ENCODE data around the gene GRK4. TPM values are rescaled to one million over a fixed set of nuclear protein-coding genes. Genes with fewer than 3 reads are reported as not detected.
A peak's percentile ranks its signal among the peaks of the same experiment; 100 is the strongest.

Gene GRK4
- total RNA-seq, 4 donors from 2014 or later = 4.2 to 10.5 (median 4.7) TPM

- WGBS, 2 donors = 81 to 85% methylated on average over 6 of the region's 6 CpGs
Measured at GRCh38 chr4:3059943-3060342, 96.6 kb downstream of the GRK4 start.

GRCh38 chr4:3060946-3061345, 97.6 kb downstream of the GRK4 start:
- H3K4me3 ChIP-seq (ENCODE audit: low read depth, poor library complexity, severe bottlenecking) = no peak overlapping the region
- intact Hi-C loops (cut with DNase I; ENCODE audit: low total_unique reads) = no loop called here
- peak in 1 of 2 donors; percentile 15 for DNase-seq (ENCODE audit: low spot score in 2 of 2)
- no peak for TF ChIP-seq CTCF (IDR thresholded peaks at IDR 0.05)
- TF ChIP-seq POLR2A (IDR thresholded peaks at IDR 0.05) = no peak
- 86 to 91% methylated on average over 6 of the region's 6 CpGs for WGBS, 2 donors

More at GRCh38 chr4:3059943-3060342, 96.6 kb downstream of the GRK4 start:
- TF ChIP-seq CTCF (IDR thresholded peaks at IDR 0.05) (no peak), POLR2A (IDR thresholded peaks at IDR 0.05) (no peak)
- H3K4me3 ChIP-seq (ENCODE audit: low read depth, poor library complexity, severe bottlenecking) = no peak overlapping the region
- no peak for DNase-seq (ENCODE audit: low spot score in 2 of 2)
- intact Hi-C loops (cut with DNase I; ENCODE audit: low total_unique reads) = no loop called here

- no peak overlapping the region for H3K4me3 ChIP-seq (ENCODE audit: low read depth, poor library complexity, severe bottlenecking)
- TF ChIP-seq POLR2A (IDR thresholded peaks at IDR 0.05) = no peak
- TF ChIP-seq CTCF (IDR thresholded peaks at IDR 0.05) = no peak
- WGBS, 2 donors = 83 to 89% methylated on average over 12 of the region's 12 CpGs
- peak in 1 of 2 donors; percentile 63 for DNase-seq (ENCODE audit: low spot score in 2 of 2)
- intact Hi-C loops (cut with DNase I; ENCODE audit: low total_unique reads) = no loop called here
Measured at GRCh38 chr4:3062471-3062870, 99.1 kb downstream of the GRK4 start.

GRCh38 chr4:3065551-3065950, 102.2 kb downstream of the GRK4 start:
- intact Hi-C loops (cut with DNase I; ENCODE audit: low total_unique reads) = no loop called here
- no peak overlapping the region for H3K4me3 ChIP-seq (ENCODE audit: low read depth, poor library complexity, severe bottlenecking)
- TF ChIP-seq POLR2A (IDR thresholded peaks at IDR 0.05) (no peak), CTCF (IDR thresholded peaks at IDR 0.05) (no peak)
- DNase-seq (ENCODE audit: low spot score in 2 of 2) = peak in 1 of 2 donors; percentile 37
- 85 to 90% methylated on average over 3 of the region's 3 CpGs for WGBS, 2 donors

- intact Hi-C loops (cut with DNase I; ENCODE audit: low total_unique reads) = no loop called here
- 69 to 74% methylated on average over 6 of the region's 6 CpGs for WGBS, 2 donors
- no peak for DNase-seq (ENCODE audit: low spot score in 2 of 2)
- TF ChIP-seq CTCF (IDR thresholded peaks at IDR 0.05) (no peak), POLR2A (IDR thresholded peaks at IDR 0.05) (no peak)
- no peak overlapping the region for H3K4me3 ChIP-seq (ENCODE audit: low read depth, poor library complexity, severe bottlenecking)
Measured at GRCh38 chr4:3066836-3067400, 103.5 kb downstream of the GRK4 start.

- H3K4me3 ChIP-seq (ENCODE audit: low read depth, poor library complexity, severe bottlenecking) = no peak overlapping the region
- no peak for TF ChIP-seq CTCF (IDR thresholded peaks at IDR 0.05)
- no peak for TF ChIP-seq POLR2A (IDR thresholded peaks at IDR 0.05)
- intact Hi-C loops (cut with DNase I; ENCODE audit: low total_unique reads) = no loop called here
- 85 to 87% methylated on average over 6 of the region's 6 CpGs for WGBS, 2 donors
- DNase-seq (ENCODE audit: low spot score in 2 of 2) = peak in 1 of 2 donors; percentile 23
Measured at GRCh38 chr4:3067473-3068001, 104.2 kb downstream of the GRK4 start.
